CD4-positive, alpha-beta T cell treated with Interleukin-6 for 4 hours (primary cell): Measurements from ENCODE around the gene ACTR2.
"Not testable (repeated sequence)": the region's sequence is repeated elsewhere in the genome, so short reads cannot be mapped to it uniquely, and the experiment has no call there.

ENCODE experiments used
- DNase-seq: peaks from one replicate; pipeline ENCODE4 v3.0.0-alpha.2; 2020; ENCODE audit warnings: mixed read lengths

Gene ACTR2

GRCh38 chr2:65227456-65228262, at the start of gene ACTR2:
Gene ACTR2 (plus strand): TSS chr2:65227831. CDS start chr2:65227910, 79 bp downstream.
- DNase-seq: peak; percentile 95

GRCh38 chr2:65182570-65182969, 45.1 kb upstream of the ACTR2 start:
- no peak for DNase-seq

GRCh38 chr2:65183406-65183805, 44.2 kb upstream of the ACTR2 start:
- DNase-seq: not testable (repeated sequence)

DNA sequence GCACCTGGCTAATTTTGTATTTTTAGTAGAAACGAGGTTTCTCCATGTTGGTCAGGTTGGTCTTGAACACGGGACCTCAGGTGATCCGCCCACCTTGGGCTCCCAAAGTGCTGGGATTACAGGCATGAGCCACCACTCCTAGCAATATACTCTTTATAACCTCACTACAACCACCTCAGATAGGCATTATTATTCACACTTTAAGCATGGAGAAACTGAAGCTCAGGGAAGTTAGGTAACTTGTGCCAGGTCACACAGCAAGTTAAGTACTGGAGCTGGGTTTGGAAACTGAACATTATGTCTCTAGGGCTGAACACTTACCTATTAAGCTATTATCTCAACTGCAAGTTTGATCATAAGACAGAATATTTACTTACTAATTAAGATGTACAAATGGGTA, 42.6 kb upstream of the ACTR2 start:
- no peak for DNase-seq

DNA sequence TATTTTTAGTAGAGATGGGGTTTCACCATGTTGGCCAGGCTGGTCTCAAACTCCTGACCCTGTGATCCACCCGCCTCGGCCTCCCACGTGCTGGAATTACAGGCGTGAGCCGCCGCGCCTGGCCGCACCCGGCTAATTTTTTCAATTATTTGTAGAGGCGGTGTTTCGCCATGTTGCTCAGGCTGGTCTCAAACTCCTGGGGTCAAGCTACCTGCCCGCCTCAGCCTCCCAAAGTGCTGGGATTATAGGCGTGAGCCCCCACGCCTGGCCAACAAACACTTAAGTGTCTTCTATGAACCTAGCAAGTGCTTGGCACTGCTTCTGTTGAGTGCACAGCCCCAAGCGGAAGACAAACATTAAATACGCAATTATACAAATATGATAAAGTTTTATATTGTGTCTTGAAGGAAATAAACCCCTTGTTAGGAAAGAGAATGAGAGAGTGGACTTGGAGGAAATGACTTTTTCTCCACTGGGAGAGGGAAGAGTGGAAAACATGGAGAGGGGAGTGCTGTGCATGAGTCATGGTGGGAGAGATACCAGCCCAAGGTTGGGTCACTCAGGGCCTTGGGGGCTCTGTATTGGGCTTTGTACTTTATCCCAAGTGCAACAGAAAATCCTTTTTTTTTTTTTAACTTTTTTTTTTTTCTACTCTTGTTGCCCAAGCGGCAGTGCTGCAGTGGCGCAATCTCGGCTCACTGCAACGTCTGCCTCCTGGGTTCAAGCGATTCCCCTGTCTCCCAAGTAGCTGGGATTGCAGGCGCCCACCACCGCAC, 41.4 kb upstream of the ACTR2 start:
- DNase-seq: no peak

- peak; percentile 73 for DNase-seq
These were observed 40.5 kb upstream of the ACTR2 start for GRCh38 chr2:65186872-65187851.

DNA sequence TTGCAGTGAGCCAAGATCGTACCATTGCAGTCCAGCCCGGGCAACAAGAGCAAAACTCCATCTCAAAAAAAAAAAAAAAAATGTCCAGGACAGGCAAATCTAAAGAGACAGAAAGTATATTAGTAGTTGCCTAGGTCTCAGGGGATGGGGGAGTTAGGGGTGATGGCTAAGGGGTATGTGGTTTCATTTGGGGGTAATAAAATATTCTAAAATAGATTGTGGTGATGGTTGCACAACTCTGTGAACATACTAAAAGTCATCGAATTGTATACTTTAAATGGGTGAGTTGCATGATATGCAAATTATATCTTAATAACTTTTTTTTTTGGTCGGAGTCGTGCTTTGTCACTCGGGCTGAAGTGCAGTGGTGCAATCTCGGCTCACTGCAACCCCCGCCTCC, 34.2 kb upstream of the ACTR2 start:
- no peak for DNase-seq

DNA sequence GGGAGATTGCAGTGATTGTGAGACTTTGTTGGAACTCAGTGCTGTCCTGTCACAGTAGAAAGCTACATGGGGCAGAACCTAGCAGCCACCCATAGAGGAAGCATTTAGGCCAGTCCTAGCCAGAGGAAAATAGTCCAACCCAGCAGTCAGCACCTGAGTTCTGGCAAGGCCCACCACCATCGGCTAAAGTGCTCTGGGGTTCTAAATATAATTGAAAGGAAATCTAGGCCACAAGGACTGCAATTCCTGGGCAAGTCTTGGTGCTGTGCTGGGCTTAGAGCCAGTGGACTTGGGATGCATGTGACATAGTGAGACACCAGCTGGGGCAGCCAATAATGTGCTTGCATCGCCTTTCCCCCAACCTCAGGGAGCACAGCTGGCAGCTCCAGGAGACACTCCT, 28.9 kb upstream of the ACTR2 start:
- no peak for DNase-seq

DNA sequence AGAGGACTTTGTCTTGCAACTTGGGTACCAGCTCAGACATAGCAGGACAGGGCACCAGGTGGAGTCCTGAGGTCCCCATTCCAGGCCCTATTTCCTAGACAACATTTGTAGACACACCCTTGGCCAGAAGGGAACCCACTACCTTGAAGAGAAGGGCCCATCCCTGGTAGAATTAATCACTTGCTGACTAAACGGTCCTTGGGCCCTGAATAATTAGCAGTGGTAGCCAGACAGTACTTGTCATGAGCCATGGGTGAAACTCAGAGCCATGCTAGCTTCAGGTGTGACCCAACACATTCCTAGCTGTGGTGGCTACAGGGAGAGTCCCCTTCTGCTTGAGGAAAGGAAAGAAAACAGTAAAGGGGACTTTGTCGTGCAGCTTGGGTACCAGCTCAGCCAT, 28.5 kb upstream of the ACTR2 start:
- no peak for DNase-seq

GRCh38 chr2:65199891-65200290, 27.7 kb upstream of the ACTR2 start:
- no peak for DNase-seq

GRCh38 chr2:65204461-65205210, 23.0 kb upstream of the ACTR2 start:
- peak; percentile 17 for DNase-seq

DNA sequence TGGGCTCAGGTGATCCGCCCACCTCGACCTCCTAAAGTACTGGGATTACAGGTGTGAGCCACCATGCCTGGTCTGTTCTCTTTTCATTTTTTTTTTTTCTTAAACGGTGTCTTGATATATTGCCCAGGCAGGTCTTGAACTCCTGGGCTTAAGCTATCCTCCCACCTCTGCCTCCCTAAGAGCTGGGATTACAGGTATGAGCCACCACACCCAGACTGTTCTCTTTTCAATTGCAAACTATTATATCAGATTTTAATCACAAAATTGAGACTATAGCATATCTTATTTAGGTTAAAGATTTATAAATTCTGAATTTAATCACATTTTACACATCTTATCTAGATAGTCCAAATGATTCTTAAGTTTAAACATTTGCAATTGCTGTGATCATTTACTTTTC, 15.5 kb upstream of the ACTR2 start:
- DNase-seq: no peak

DNA sequence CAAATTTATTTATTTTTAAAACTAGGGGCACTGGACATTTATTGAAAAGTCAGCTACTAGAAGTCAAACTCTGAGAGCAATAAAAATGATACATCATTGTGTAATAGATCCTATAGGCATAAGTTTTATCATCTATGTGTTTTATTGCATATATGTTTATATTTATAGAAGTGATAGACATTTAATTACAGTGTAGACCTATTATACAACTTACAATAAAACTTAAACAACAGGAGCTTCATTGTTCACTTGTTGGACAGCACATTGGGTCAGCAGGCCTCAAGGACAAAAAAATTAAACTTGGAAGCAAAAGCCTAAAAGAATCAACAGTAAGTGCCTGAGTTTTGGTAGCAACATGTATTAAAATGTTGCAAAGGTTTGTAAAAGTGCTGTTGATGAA, 15.0 kb upstream of the ACTR2 start:
- DNase-seq: no peak

GRCh38 chr2:65213035-65213434, 14.6 kb upstream of the ACTR2 start:
- DNase-seq: no peak

GRCh38 chr2:65214361-65214760, 13.3 kb upstream of the ACTR2 start:
- DNase-seq: no peak

GRCh38 chr2:65214843-65215242, 12.8 kb upstream of the ACTR2 start:
- DNase-seq: no peak

DNA sequence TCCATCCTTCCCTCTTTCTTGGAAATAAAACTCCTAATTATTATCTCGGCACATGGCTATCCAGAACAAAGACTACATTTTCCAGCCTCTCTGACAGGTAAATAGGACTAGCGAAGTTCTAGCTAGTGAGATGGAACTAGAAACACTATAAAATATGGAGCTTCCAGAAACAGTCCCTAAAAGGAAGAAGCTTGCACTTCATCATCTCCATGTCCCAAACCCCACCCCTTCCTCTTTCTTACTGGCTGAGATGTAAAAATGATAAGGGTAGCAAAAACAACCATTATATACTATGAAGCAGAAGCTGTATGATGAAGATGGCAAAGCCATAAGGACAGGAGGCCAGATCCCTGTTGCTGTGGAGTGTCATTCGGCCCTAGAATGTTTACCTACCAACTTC, 11.7 kb upstream of the ACTR2 start:
- no peak for DNase-seq

DNA sequence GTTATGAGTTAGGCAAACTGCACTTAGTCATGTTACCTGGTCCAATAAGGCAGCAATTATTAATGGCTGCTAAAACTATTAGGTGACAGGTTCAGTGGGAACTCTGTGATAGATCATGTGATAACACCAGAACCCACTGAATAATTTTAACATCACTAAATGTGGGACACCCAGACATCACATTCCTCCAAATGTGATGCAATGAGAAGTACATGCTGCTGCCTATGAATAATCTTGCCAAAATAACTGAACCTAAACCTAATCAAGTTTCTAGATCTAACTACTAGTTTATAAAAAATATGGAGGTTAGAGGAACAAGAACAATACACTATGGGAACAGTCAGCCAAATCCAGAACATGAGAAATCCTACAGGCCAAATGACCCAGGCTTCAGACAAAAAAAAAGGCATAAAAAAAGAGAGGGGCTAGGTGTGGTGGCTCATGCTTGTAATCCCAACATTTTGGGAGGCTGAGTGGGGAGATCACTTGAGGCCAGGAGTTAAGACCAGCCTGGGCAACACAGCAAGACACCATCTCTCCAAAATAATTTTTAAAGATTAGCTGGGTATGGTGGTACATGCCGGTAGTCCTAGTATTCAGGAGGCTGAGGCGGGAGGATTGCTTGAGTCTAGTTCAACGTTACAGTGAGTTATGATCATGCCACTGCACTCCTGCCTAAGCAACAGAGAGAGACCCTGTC, 7.0 kb upstream of the ACTR2 start:
- DNase-seq: no peak

- DNase-seq: not testable (repeated sequence)
These were observed 6.4 kb upstream of the ACTR2 start for GRCh38 chr2:65221275-65221674.

DNA sequence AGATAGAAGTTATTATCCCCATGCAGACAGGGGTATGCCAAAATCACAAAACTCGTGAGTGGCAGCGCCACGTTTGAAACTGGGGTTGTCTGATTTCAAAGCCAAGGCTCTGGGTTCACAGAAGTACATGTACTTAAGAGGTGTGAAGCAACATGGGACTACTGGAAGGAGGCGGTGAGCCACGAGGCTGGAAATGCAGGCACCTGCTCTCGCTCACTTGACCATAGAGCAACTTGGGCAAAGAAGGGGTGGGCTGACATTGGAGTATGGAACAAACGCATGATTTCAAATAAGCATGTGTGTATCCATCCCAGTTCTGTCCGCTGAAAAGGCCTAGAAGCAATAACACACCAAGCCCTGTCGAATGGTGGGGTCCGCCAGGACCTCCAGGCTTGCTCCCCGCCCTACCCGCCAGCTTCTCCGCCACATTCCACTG, 593 bp upstream of the ACTR2 start:
- DNase-seq: peak; percentile 10

GRCh38 chr2:65228263-65228750, 676 bp downstream of the ACTR2 start:
- DNase-seq: peak; percentile 42
